GM23338 (cell line): ENCODE data around the gene PGAP3. TPM values are rescaled to one million over a fixed set of nuclear protein-coding genes. Genes with fewer than 3 reads are reported as not detected.

Experiments
- ATAC-seq: fragments of 200-7000 bp; cut with Tn5 transposase; 3 replicates; pipeline ENCODE4 v1.9.1; 2020
- DNase-seq: peaks from one replicate; pipeline ENCODE4 v3.0.0-alpha.2; 2015; ENCODE audit warnings: low spot score
- H2AFZ ChIP-seq: fragments of 200-600 bp; sonication (generic); 2 replicates; pipeline ENCODE4 v1.8.0; 2016; ENCODE audit warnings: antibody characterized with exemption, mild to moderate bottlenecking, moderate library complexity
- H3F3A ChIP-seq: fragments of 200-600 bp; sonication (generic); replicated peaks from 2 replicates; pipeline ENCODE4 v1.8.0; 2017; ENCODE audit warnings: antibody characterized with exemption, mixed run types, low read depth
- H3K27ac ChIP-seq: fragments of 200-600 bp; sonication (generic); 2 replicates; pipeline ENCODE4 v1.6.1; 2016; ENCODE audit warnings: low read depth
- H3K27me3 ChIP-seq: fragments of 200-600 bp; sonication (generic); 2 replicates; pipeline ENCODE4 v1.8.0; 2016; ENCODE audit warnings: mild to moderate bottlenecking, mixed run types, moderate library complexity; ENCODE audit not compliant: insufficient read depth
- H3K36me3 ChIP-seq: fragments of 200-600 bp; sonication (generic); 2 replicates; pipeline ENCODE4 v1.8.0; 2016; ENCODE audit warnings: mild to moderate bottlenecking; ENCODE audit not compliant: insufficient read depth
- H3K4me1 ChIP-seq: fragments of 200-600 bp; sonication (generic); 2 replicates; pipeline ENCODE4 v1.8.0; 2016; ENCODE audit warnings: mild to moderate bottlenecking, moderate library complexity; ENCODE audit not compliant: insufficient read depth
- H3K4me2 ChIP-seq: fragments of 200-600 bp; sonication (generic); 2 replicates; pipeline ENCODE4 v1.7.1; 2017; ENCODE audit warnings: mixed run types
- H3K4me3 ChIP-seq: fragments of 200-600 bp; sonication (generic); 2 replicates; pipeline ENCODE4 v1.6.1; 2016; ENCODE audit warnings: mixed run types
- H3K79me2 ChIP-seq: fragments of 200-600 bp; sonication (generic); replicated peaks from 2 replicates; pipeline ENCODE4 v1.8.0; 2017; ENCODE audit warnings: mild to moderate bottlenecking; ENCODE audit not compliant: insufficient read depth
- H3K9me2 ChIP-seq: fragments of 200-600 bp; sonication (generic); 2 replicates; pipeline ENCODE4 v1.8.0; 2017; ENCODE audit not compliant: insufficient read depth
- H4K20me1 ChIP-seq: fragments of 200-600 bp; sonication (generic); replicated peaks from 2 replicates; pipeline ENCODE4 v1.8.0; 2017; ENCODE audit warnings: mild to moderate bottlenecking; ENCODE audit not compliant: insufficient read depth
- H3K27ac Mint-ChIP-seq: 2 replicates; pipeline ENCODE4 v1.8.0; 2020; ENCODE audit warnings: inconsistent platforms, mild to moderate bottlenecking, moderate library complexity, mixed read lengths
- H3K27me3 Mint-ChIP-seq: 3 replicates; pipeline ENCODE4 v1.8.0; 2022; ENCODE audit warnings: low read depth, mild to moderate bottlenecking, moderate library complexity, mixed read lengths, inconsistent platforms; ENCODE audit not compliant: insufficient read depth, poor library complexity
- H3K36me3 Mint-ChIP-seq: 3 replicates; pipeline ENCODE4 v1.8.0; 2021; ENCODE audit warnings: low read depth, mild to moderate bottlenecking, inconsistent platforms, moderate library complexity, mixed read lengths
- H3K4me1 Mint-ChIP-seq: 3 replicates; pipeline ENCODE4 v1.8.0; 2020; ENCODE audit warnings: mild to moderate bottlenecking, inconsistent platforms, mixed read lengths
- H3K4me3 Mint-ChIP-seq: 3 replicates; pipeline ENCODE4 v1.8.0; 2021; ENCODE audit warnings: moderate library complexity, mild to moderate bottlenecking, inconsistent platforms, mixed read lengths
- H3K9me3 Mint-ChIP-seq: 3 replicates; pipeline ENCODE4 v1.8.0; 2020; ENCODE audit warnings: moderate library complexity, mild to moderate bottlenecking, inconsistent platforms, mixed read lengths
- CREB1 ChIP-seq: fragments of 250-450 bp; sonication (Bioruptor Pico); IDR thresholded peaks from 2 replicates; pipeline ENCODE4 v1.5.0; 2020; ENCODE audit warnings: low read depth, mild to moderate bottlenecking, moderate library complexity
- CTCF ChIP-seq, 2 experiments: fragments of 200-600 bp in 1 of 2; sonication (generic) in 1 of 2; conservative IDR thresholded peaks; 2 replicates each; pipeline versions ENCODE4 v1.5.1 to v1.6.1; 2016 to 2017; ENCODE audit warnings: antibody characterized with exemption in 2 of 2, low read depth in 2 of 2, mild to moderate bottlenecking in 2 of 2, moderate library complexity in 1 of 2
- POLR2AphosphoS5 ChIP-seq: IDR thresholded peaks from 2 replicates; pipeline ENCODE4 v1.6.1; 2016; ENCODE audit warnings: antibody characterized with exemption, low read depth
- REST ChIP-seq: IDR thresholded peaks from one replicate; pipeline ENCODE4 v1.6.1; 2018; ENCODE audit warnings: antibody characterized with exemption; ENCODE audit not compliant: unreplicated experiment
- ZNF114 ChIP-seq: fragments of 250-450 bp; sonication (Bioruptor Pico); IDR thresholded peaks from 2 replicates; pipeline ENCODE4 v1.5.0; 2020; ENCODE audit warnings: mild to moderate bottlenecking, moderate library complexity
- ZNF331 ChIP-seq: fragments of 250-450 bp; sonication (Bioruptor Pico); IDR thresholded peaks from 2 replicates; pipeline ENCODE4 v1.5.0; 2020; ENCODE audit warnings: low read depth, mild to moderate bottlenecking, moderate library complexity
- polyA plus RNA-seq: library from polyadenylated mRNA; unstranded; fragments of >200 nt; fragmentation: Nextera tagmentation; extraction: Ambion mirVana; gene quantifications from 2 replicates; pipeline ENCODE4 v1.2.1, GENCODE V29; 2016
- total RNA-seq: library from RNA; depleted of rRNA; stranded (reverse); fragments of >200 nt; shearing (Covaris generic); gene quantifications from 2 replicates; pipeline ENCODE4 v1.2.3, GENCODE V29; 2014

PGAP3 gene
- total and polyA plus RNA-seq, 2 experiments from 2014 or later = 7.0 to 10.7 TPM

GRCh38 chr17:39672522-39673334, 15.1 kb downstream of the PGAP3 start:
- Histone ChIP-seq H3K4me2 (no peak overlapping the region), H3K79me2 (no peaks in the 10 kb centered on the region), H3K4me3 (no peak overlapping the region), H3K4me1 (peaks cover 4% of the 10 kb centered on the region), H3F3A (no peaks in the 10 kb centered on the region), H3K27ac (no peak overlapping the region), H3K36me3 (no peaks in the 10 kb centered on the region), H2AFZ (no peak overlapping the region), H3K27me3 (peaks cover 20% of the 10 kb centered on the region), H4K20me1 (no peaks in the 10 kb centered on the region), H3K9me2 (no peaks in the 10 kb centered on the region)
- no peaks in the 10 kb centered on the region for H3K9me3 Mint-ChIP-seq
- H3K4me1 Mint-ChIP-seq = peaks cover 25% of the 10 kb centered on the region
- ATAC-seq (no peak), DNase-seq (no peak)
- peaks cover 4% of the 10 kb centered on the region; the same call in 1 of the 3 replicates for H3K36me3 Mint-ChIP-seq
- H3K27ac Mint-ChIP-seq = no peak overlapping the region
- no peak overlapping the region for H3K4me3 Mint-ChIP-seq
- H3K27me3 Mint-ChIP-seq = peaks cover 31% of the 10 kb centered on the region
- no peak for TF ChIP-seq REST
- TF ChIP-seq CTCF (conservative IDR thresholded peaks at IDR 0.05; ENCODE audit: low read depth in 2 of 2) = peak in 1 of 2 experiments; percentile 20; a peak in 1 of 4 replicates
- no peak for TF ChIP-seq CREB1 (CRISPR knock-in tag)
- TF ChIP-seq ZNF114 (CRISPR knock-in tag) = no peak

GRCh38 chr17:39671651-39672521, 16.0 kb downstream of the PGAP3 start:
- no peaks in the 10 kb centered on the region for H3K9me3 Mint-ChIP-seq

More at GRCh38 chr17:39671651-39672521, 16.0 kb downstream of the PGAP3 start:
- Histone ChIP-seq H3K4me1 (peaks cover 9% of the 10 kb centered on the region), H4K20me1 (no peaks in the 10 kb centered on the region), H2AFZ (no peak overlapping the region), H3K4me3 (no peak overlapping the region), H3K27me3 (peaks cover 28% of the 10 kb centered on the region), H3K9me2 (no peaks in the 10 kb centered on the region), H3K36me3 (no peaks in the 10 kb centered on the region), H3K27ac (no peak overlapping the region), H3K4me2 (no peak overlapping the region), H3F3A (no peaks in the 10 kb centered on the region), H3K79me2 (no peaks in the 10 kb centered on the region)
- H3K36me3 Mint-ChIP-seq = no peaks in the 10 kb centered on the region; the same call in 2 of the 3 replicates
- peak; percentile 78 to 98 for TF ChIP-seq CTCF (conservative IDR thresholded peaks at IDR 0.05; ENCODE audit: low read depth in 2 of 2)
- peak; percentile 38 for TF ChIP-seq POLR2AphosphoS5
- no peak for TF ChIP-seq ZNF331 (CRISPR knock-in tag)
- H3K4me3 Mint-ChIP-seq = no peak overlapping the region
- no peak overlapping the region for H3K27ac Mint-ChIP-seq
- peak; percentile 89 for DNase-seq
- H3K4me1 Mint-ChIP-seq = peaks cover 20% of the 10 kb centered on the region
- peak; percentile 55 for ATAC-seq
- H3K27me3 Mint-ChIP-seq = peaks cover 33% of the 10 kb centered on the region
